IMR-90 (cell line): ENCODE measurements around the gene HEPHL1. TPM values are rescaled to one million over a fixed set of nuclear protein-coding genes. Genes with fewer than 3 reads are reported as not detected.

Experiments used
- ATAC-seq: fragments of 200-7000 bp; cut with Tn5 transposase; 2 replicates; pipeline ENCODE4 v1.9.1; 2020; ENCODE audit warnings: low read depth, mild to moderate bottlenecking, moderate library complexity
- BruUV-seq: library from RNA; stranded (reverse); fragments of 400-500 nt; replicated peaks from 2 replicates; lab custom pipeline; 2021; lab: Mats Ljungman, UMichigan
- CTCF ChIA-PET: fragments of 300-600 bp; formaldehyde crosslinking; extraction: SDS; loops from one replicate; lab custom pipeline; 2021; ENCODE audit warnings: antibody characterized with exemption; lab: Yijun Ruan, JAX
- POLR2A ChIA-PET: fragments of 300-600 bp; sonication (Branson Sonifier 250); formaldehyde crosslinking; loops from one replicate; lab custom pipeline; 2022; ENCODE audit warnings: antibody characterized with exemption; ENCODE audit not compliant: unreplicated experiment; lab: Charles Lee
- DNase-seq: peaks from one replicate; pipeline ENCODE4 v3.0.0; 2013
- H2AFZ ChIP-seq: replicated peaks from 2 replicates; pipeline ENCODE3; 2013; ENCODE audit warnings: low read length, mild to moderate bottlenecking; ENCODE audit not compliant: poor library complexity
- H2AK5ac ChIP-seq: 2 replicates; pipeline ENCODE4 v1.6.1; 2013; ENCODE audit warnings: low read depth, low read length, inconsistent platforms
- H2AK9ac ChIP-seq: replicated peaks from 2 replicates; pipeline ENCODE3; 2013; ENCODE audit warnings: mild to moderate bottlenecking, low read depth, low read length, moderate library complexity; ENCODE audit not compliant: poor library complexity
- H2BK120ac ChIP-seq: 2 replicates; pipeline ENCODE4 v1.6.1; 2013; ENCODE audit warnings: low read depth, low read length, inconsistent platforms
- H2BK15ac ChIP-seq: 3 replicates; pipeline ENCODE4 v1.6.1; 2013; ENCODE audit warnings: low read depth, low read length, inconsistent platforms
- H2BK20ac ChIP-seq: 2 replicates; pipeline ENCODE4 v1.6.1; 2013; ENCODE audit warnings: low read depth, mild to moderate bottlenecking, inconsistent platforms, low read length, moderate library complexity
- H2BK5ac ChIP-seq: 2 replicates; pipeline ENCODE4 v1.6.1; 2013; ENCODE audit warnings: mild to moderate bottlenecking, low read depth, low read length, inconsistent platforms; ENCODE audit not compliant: poor library complexity, severe bottlenecking
- H3K14ac ChIP-seq: replicated peaks from 2 replicates; pipeline ENCODE4 v1.6.1; 2013; ENCODE audit warnings: low read depth, low read length, inconsistent platforms
- H3K18ac ChIP-seq: 2 replicates; pipeline ENCODE4 v1.6.1; 2013; ENCODE audit warnings: low read depth, low read length, control low read depth
- H3K23ac ChIP-seq: 2 replicates; pipeline ENCODE4 v1.6.1; 2013; ENCODE audit warnings: low read depth, low read length, inconsistent platforms
- H3K27ac ChIP-seq: 2 replicates; pipeline ENCODE4 v1.5.1; 2013; ENCODE audit warnings: mild to moderate bottlenecking, control low read depth, low read length; ENCODE audit not compliant: insufficient read depth
- H3K27me3 ChIP-seq: 2 replicates; pipeline ENCODE4 v1.6.1; 2013; ENCODE audit warnings: low read length; ENCODE audit not compliant: control insufficient read depth, insufficient read depth
- H3K36me3 ChIP-seq: 2 replicates; pipeline ENCODE4 v1.6.1; 2013; ENCODE audit warnings: low read length, mixed read lengths; ENCODE audit not compliant: control insufficient read depth, insufficient read depth
- H3K4ac ChIP-seq: 2 replicates; pipeline ENCODE4 v1.6.1; 2013; ENCODE audit warnings: low read depth, low read length, inconsistent platforms
- H3K4me1 ChIP-seq: 2 replicates; pipeline ENCODE4 v1.6.1; 2013; ENCODE audit warnings: low read length, mixed read lengths; ENCODE audit not compliant: control insufficient read depth, insufficient read depth
- H3K4me2 ChIP-seq: 2 replicates; pipeline ENCODE4 v1.6.1; 2013; ENCODE audit warnings: low read depth, mild to moderate bottlenecking, control low read depth, low read length, moderate library complexity
- H3K4me3 ChIP-seq: 2 replicates; pipeline ENCODE4 v1.5.1; 2013; ENCODE audit warnings: low read depth, mild to moderate bottlenecking, control low read depth, low read length, moderate library complexity; ENCODE audit not compliant: insufficient read depth
- H3K56ac ChIP-seq: 2 replicates; pipeline ENCODE4 v1.6.1; 2013; ENCODE audit warnings: low read length, inconsistent platforms; ENCODE audit not compliant: insufficient read depth; ENCODE audit errors: extremely low read depth
- H3K79me1 ChIP-seq, 2 experiments: 2 replicates each; pipeline ENCODE4 v1.6.1; 2013; ENCODE audit warnings: low read length in 2 of 2, inconsistent platforms in 1 of 2, low read depth in 1 of 2
- H3K9ac ChIP-seq: 2 replicates; pipeline ENCODE4 v1.6.1; 2013; ENCODE audit warnings: low read depth, low read length, control low read depth
- H3K9me1 ChIP-seq: 2 replicates; pipeline ENCODE4 v1.6.1; 2013; ENCODE audit warnings: low read length, inconsistent platforms; ENCODE audit not compliant: insufficient read depth
- H3K9me3 ChIP-seq: 2 replicates; pipeline ENCODE4 v1.6.1; 2013; ENCODE audit warnings: low read length; ENCODE audit not compliant: control insufficient read depth, insufficient read depth
- H4K20me1 ChIP-seq: 2 replicates; pipeline ENCODE4 v1.6.1; 2013; ENCODE audit warnings: low read length, inconsistent platforms; ENCODE audit not compliant: insufficient read depth
- H4K5ac ChIP-seq: 2 replicates; pipeline ENCODE4 v1.6.1; 2013; ENCODE audit warnings: mild to moderate bottlenecking, low read depth, low read length, control low read depth
- H4K8ac ChIP-seq, 2 experiments: 2 replicates each; pipeline ENCODE4 v1.6.1; 2013; ENCODE audit warnings: low read depth in 2 of 2, low read length in 2 of 2, control low read depth in 1 of 2, inconsistent platforms in 1 of 2
- H4K91ac ChIP-seq: 2 replicates; pipeline ENCODE4 v1.6.1; 2013; ENCODE audit warnings: low read depth, low read length, inconsistent platforms; ENCODE audit not compliant: insufficient read depth
- CHD1 ChIP-seq: IDR thresholded peaks from 2 replicates; pipeline ENCODE4 v1.6.1; 2012; ENCODE audit warnings: low read depth, low read length, improper control_type of control experiment
- CTCF ChIP-seq: conservative IDR thresholded peaks from 2 replicates; pipeline ENCODE4 v1.5.1; 2012; ENCODE audit warnings: mild to moderate bottlenecking, low read depth, low read length, improper control_type of control experiment
- FOS ChIP-seq: fragments of 150-350 bp; IDR thresholded peaks from 2 replicates; pipeline ENCODE4 v1.6.1; 2016; ENCODE audit warnings: low read depth, low read length
- MAFK ChIP-seq: IDR thresholded peaks from 2 replicates; pipeline ENCODE4 v1.6.1; 2012; ENCODE audit warnings: low read depth, low read length, improper control_type of control experiment
- MAZ ChIP-seq: IDR thresholded peaks from 2 replicates; pipeline ENCODE4 v1.6.1; 2012; ENCODE audit warnings: low read depth, mild to moderate bottlenecking, low read length, improper control_type of control experiment, moderate library complexity, borderline replicate concordance
- MXI1 ChIP-seq: IDR thresholded peaks from 2 replicates; pipeline ENCODE4 v1.6.1; 2012; ENCODE audit warnings: low read depth, mild to moderate bottlenecking, low read length, moderate library complexity, borderline replicate concordance
- RFX5 ChIP-seq: IDR thresholded peaks from 2 replicates; pipeline ENCODE4 v1.8.0; 2012; ENCODE audit warnings: low read depth, mild to moderate bottlenecking, low read length, moderate library complexity
- WGBS, 2 experiments: methylation state at CpG; one replicate each; pipeline versions ENCODE4 v1.1.5 to v1.1.7; 2013; ENCODE audit warnings: missing lambda C conversion rate in 2 of 2; ENCODE audit not compliant: insufficient read length in 1 of 2; ENCODE audit errors: extremely low coverage in 2 of 2; 5-methylcytosine and 5-hydroxymethylcytosine counted together
- dilution Hi-C: fragments of 300-500 bp; cut with HindIII; formaldehyde crosslinking; loops from one replicate; pipeline ENCODE4 v1.14.3; 2018; ENCODE audit warnings: low sequenced_read_pairs; ENCODE audit not compliant: unreplicated experiment
- in situ Hi-C: fragments of 300-500 bp; cut with MboI; formaldehyde crosslinking; loops from 3 replicates; pipeline ENCODE4 v1.14.3; 2019; ENCODE audit warnings: low sequenced_read_pairs, inconsistent platforms, mixed read lengths
- intact Hi-C: fragments of 100-400 bp; cut with micrococcal nuclease; formaldehyde crosslinking; loops from 2 replicates; pipeline ENCODE4 v1.10.0; 2022
- polyA plus RNA-seq, 3 experiments: library from polyadenylated mRNA; depleted of rRNA; stranded (reverse); fragments of >200 nt; gene quantifications; 2 replicates each; pipeline ENCODE4 v1.2.3, GENCODE V29; 2012; ENCODE audit warnings: low replicate concordance in 1 of 3
- total RNA-seq: library from RNA; depleted of rRNA; stranded (reverse); fragments of >200 nt; gene quantifications from 2 replicates; pipeline ENCODE4 v1.2.3, GENCODE V29; 2012

The HEPHL1 gene
- total and polyA plus RNA-seq, 2 of the 4 experiments (the other 2 are of a cell fraction): under 0.01 to 0.02 TPM

- Histone ChIP-seq H3K36me3 (no peaks in the 10 kb centered on the region), H4K91ac (no peak overlapping the region), H3K4me3 (no peak overlapping the region), H3K56ac (no peak overlapping the region), H2BK5ac (no peak overlapping the region), H3K4ac (no peak overlapping the region), H2AK9ac (no peak overlapping the region), H3K79me1 (no peaks in the 10 kb centered on the region), H2AK5ac (no peak overlapping the region), H3K9me3 (no peaks in the 10 kb centered on the region), H3K27ac (no peak overlapping the region), H3K23ac (no peak overlapping the region), H4K8ac (no peak overlapping the region), H3K4me1 (no peaks in the 10 kb centered on the region), H3K14ac (no peak overlapping the region), H3K9me1 (no peaks in the 10 kb centered on the region), H2BK120ac (no peak overlapping the region), H2BK15ac (no peak overlapping the region), H3K18ac (no peak overlapping the region), H2AFZ (no peak overlapping the region), H2BK20ac (no peak overlapping the region), H3K27me3 (no peaks in the 10 kb centered on the region), H3K4me2 (no peak overlapping the region), H3K9ac (no peak overlapping the region), H4K20me1 (no peaks in the 10 kb centered on the region), H4K5ac (no peak overlapping the region)
- dilution Hi-C loops: no loop called here
- no CpG with 5 or more reads among the region's 1 CpG for WGBS, 2 experiments
- ChIA-PET CTCF (no interaction called here), POLR2A (no interaction called here)
- in situ Hi-C loops: no loop called here
- no peak for DNase-seq
- ATAC-seq: no peak
- BruUV-seq: no TSS peak
- intact Hi-C loops: no loop called here
- TF ChIP-seq CHD1: no peak
- no peak for TF ChIP-seq FOS
- no peak for TF ChIP-seq MAFK
- TF ChIP-seq RFX5: no peak
- no peak for TF ChIP-seq CTCF
- no peak for TF ChIP-seq MXI1
- TF ChIP-seq MAZ: no peak
Measured at GRCh38 chr11:94058630-94059029, 37.5 kb downstream of the HEPHL1 start.
